Measurements from ENCODE around the gene CRIM1.

DNA sequence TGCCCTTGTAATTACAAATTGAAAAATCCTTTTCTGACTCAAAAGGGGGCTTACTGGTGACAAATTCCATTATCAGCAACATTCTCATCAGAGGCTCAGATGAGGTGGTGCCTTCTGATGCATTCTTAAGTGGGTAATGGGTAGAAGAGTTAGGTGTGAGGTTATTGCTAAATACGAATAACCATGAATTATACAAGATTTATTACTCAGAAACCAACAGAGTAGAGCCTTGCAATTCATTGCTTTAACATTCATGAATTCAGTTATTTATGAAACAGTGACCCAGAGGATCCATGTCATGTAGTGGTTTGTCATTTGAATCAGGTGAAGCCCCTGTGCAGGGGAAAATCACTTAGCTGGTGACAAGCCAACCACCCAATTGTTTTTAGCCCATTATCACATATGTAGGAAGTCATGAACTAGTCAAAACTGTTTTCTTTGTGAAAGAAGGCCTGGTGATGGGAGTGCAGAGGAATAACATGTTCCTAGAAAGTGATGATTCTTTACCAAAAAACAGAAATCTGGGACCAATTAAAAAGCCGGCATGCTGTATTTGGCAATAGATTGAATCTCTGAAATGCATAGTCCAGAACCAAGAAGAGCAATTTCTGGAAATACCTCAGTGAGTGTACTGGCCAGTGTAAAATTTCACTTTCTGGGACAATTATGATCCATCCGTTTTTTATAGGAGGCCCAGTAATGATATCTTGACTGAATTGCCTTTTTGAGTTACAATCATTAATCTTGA lies 70.2 kb downstream of the CRIM1 start:
- TF ChIP-seq, protein P1, sequence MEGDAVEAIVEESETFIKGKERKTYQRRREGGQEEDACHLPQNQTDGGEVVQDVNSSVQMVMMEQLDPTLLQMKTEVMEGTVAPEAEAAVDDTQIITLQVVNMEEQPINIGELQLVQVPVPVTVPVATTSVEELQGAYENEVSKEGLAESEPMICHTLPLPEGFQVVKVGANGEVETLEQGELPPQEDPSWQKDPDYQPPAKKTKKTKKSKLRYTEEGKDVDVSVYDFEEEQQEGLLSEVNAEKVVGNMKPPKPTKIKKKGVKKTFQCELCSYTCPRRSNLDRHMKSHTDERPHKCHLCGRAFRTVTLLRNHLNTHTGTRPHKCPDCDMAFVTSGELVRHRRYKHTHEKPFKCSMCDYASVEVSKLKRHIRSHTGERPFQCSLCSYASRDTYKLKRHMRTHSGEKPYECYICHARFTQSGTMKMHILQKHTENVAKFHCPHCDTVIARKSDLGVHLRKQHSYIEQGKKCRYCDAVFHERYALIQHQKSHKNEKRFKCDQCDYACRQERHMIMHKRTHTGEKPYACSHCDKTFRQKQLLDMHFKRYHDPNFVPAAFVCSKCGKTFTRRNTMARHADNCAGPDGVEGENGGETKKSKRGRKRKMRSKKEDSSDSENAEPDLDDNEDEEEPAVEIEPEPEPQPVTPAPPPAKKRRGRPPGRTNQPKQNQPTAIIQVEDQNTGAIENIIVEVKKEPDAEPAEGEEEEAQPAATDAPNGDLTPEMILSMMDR (IDR thresholded peaks at IDR 0.05): no peak
- TF ChIP-seq ZFX (IDR thresholded peaks at IDR 0.05; ENCODE audit: borderline replicate concordance): no peak

Data from 22Rv1 (cell line).